Muscle layer of duodenum (tissue), 2 donors: ENCODE data around the gene TYMP.

Experiments
- H3K27ac ChIP-seq: one replicate; pipeline ENCODE4 v1.7.0; 2013; ENCODE audit warnings: mild to moderate bottlenecking, low read length
- H3K27me3 ChIP-seq: one replicate; pipeline ENCODE4 v1.7.0; 2013; ENCODE audit warnings: low read depth, mild to moderate bottlenecking, control low read depth, low read length
- H3K36me3 ChIP-seq, 2 donors: one replicate each; pipeline ENCODE4 v1.7.0; 2013; ENCODE audit warnings: low read length in 2 of 2, control low read depth in 1 of 2, mild to moderate bottlenecking in 1 of 2; ENCODE audit not compliant: insufficient read depth in 2 of 2, control insufficient read depth in 1 of 2
- H3K4me1 ChIP-seq, 2 donors: one replicate each; pipeline ENCODE4 v1.7.0; 2013; ENCODE audit warnings: low read length in 2 of 2, mild to moderate bottlenecking in 2 of 2, control low read depth in 1 of 2, moderate library complexity in 1 of 2; ENCODE audit not compliant: insufficient read depth in 2 of 2, control insufficient read depth in 1 of 2
- H3K4me3 ChIP-seq, 2 donors: one replicate each; pipeline ENCODE4 v1.7.0; 2013; ENCODE audit warnings: low read length in 2 of 2, low read depth in 1 of 2, mild to moderate bottlenecking in 1 of 2
- H3K9me3 ChIP-seq, 2 donors: one replicate each; pipeline ENCODE4 v1.7.0; 2013; ENCODE audit warnings: low read length in 2 of 2, control low read depth in 1 of 2, mild to moderate bottlenecking in 1 of 2; ENCODE audit not compliant: control insufficient read depth in 1 of 2
- donor health status: healthy.

Gene TYMP

DNA sequence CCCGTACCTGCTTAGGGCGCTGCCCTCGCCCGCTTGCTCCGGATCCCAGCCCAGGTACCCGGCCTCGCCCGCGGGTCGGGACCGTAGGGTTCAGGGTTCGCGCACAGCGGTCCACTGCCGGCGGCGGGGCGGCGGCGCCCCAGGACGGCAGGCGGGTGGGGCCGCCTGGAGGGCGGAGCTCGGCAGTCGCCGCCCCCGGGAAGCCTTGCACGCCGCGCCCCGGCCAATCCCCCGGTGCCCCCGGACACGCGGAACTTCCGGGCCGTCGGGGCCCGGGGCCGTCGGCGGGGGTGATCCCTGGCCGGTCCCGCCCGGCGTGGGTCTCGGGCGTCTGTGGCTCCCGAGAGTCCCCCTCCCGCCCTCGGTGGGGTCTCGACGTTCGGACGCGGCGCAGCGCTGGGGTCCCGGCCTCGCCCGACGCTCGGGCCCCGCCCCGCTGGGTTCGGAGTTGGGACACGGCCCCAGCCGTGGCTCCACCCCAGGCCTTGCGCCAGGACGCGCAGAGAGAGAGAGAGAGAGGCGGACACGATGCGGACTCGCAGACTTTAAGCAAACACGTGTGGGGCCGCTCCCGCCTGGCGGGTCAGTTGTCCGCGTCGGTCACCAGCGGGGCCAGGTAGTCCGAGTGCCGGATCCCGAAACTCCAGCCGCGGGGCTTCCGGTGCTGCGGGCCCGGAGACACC, at the start of gene TYMP:
TSS of gene TYMP (minus strand) at position 116 of the 683 bp plus-strand sequence. CDS start 303 bp downstream, outside the sequence.
- peaks cover 3% of the 10 kb centered on the region in 2 donors for H3K36me3 ChIP-seq
- H3K27me3 ChIP-seq: no peaks in the 10 kb centered on the region
- H3K27ac ChIP-seq: peak within 1 kb of the TSS; percentile 98
- H3K4me3 ChIP-seq: peak within 1 kb of the TSS; percentile 56 to 61
- no peaks in the 10 kb centered on the region for H3K9me3 ChIP-seq
- peaks cover 4 to 48% of the 10 kb centered on the region in 2 donors for H3K4me1 ChIP-seq

DNA sequence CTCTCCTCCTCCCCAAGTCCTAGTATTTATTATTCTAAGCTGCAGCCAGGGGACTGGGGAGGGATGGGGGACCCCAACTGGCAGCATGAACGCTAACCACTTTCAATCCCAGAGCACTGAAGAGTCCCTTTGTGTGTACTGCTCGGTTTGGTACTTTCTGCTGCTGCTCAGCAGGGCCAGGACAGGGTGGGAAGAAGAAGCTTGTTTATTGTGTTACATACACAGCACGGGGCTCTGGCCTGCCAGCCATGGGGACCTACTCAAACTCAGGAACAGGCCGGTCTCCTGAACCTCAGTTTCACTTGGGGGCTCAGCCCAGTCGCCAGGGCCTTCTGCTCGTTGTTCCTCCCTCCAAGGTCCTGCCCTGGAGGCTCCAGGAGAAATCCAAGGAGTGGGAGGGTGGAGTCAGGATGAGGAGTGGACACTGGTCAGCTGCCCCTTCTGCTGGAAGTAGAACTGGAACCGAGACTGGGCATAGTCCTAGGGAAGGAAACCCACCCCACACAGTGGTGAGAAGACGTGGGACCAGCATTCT, 49.0 kb upstream of the TYMP start:
- Histone ChIP-seq H3K9me3 (no peaks in the 10 kb centered on the region), H3K4me3 (peak overlapping the region in 1 of 2 donors; percentile 49), H3K27ac (no peak overlapping the region), H3K4me1 (peaks cover 9 to 27% of the 10 kb centered on the region in 2 donors), H3K27me3 (no peaks in the 10 kb centered on the region), H3K36me3 (peaks cover 5 to 14% of the 10 kb centered on the region in 2 donors)

DNA sequence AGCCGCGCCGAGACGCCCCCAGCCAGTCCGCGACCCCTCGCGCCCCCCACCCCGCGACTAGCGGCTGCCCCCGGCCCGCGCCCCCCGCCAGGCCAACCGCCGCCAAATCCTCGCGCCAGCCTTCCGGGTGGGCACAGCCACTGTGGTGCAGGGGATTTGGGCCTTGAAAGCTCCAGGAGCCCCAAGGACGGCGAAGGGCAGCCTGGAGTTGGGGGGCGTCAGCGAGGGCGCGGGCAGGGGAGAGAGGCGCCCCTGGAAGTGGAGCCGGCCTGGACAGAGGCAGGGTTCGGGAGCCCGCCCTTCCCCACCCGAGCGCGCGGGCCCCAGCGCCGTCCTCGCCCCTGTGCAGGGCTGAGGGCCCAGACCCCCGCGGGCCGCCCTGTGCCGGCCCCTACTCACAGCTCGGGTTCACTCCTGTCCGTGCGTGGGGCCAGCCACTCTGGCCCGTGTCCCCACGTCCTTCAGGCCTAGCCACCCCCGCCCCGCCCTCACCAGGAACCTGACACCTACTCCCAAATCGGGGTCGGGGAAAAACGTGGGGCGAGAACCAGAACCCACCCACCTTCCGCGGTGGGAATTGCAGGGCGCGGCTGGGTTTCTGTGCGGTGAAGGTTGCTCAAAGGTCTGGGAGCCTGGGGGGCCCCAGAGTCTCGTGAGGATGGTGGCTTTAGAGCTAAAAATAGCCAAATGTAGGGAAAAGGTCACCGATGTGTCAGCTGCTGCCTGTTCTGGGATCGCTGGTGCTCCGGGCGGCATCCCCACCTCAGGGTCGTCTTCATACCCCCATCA, 48.4 kb upstream of the TYMP start, which contains the start of gene CPT1B:
TSS of gene CPT1B (minus strand) at position 441 of the 789 bp plus-strand sequence. CDS start 512 bp downstream, outside the sequence.
- peaks cover 5 to 17% of the 10 kb centered on the region in 2 donors for H3K36me3 ChIP-seq
- H3K27me3 ChIP-seq: no peaks in the 10 kb centered on the region
- peak within 1 kb of the TSS in 1 of 2 donors; percentile 49 for H3K4me3 ChIP-seq
- peaks cover 4 to 27% of the 10 kb centered on the region in 2 donors for H3K4me1 ChIP-seq
- H3K27ac ChIP-seq: no peak within 1 kb of the TSS
- H3K9me3 ChIP-seq: no peaks in the 10 kb centered on the region

- Histone ChIP-seq H3K9me3 (no peaks in the 10 kb centered on the region), H3K4me1 (peaks cover 4 to 27% of the 10 kb centered on the region in 2 donors), H3K27ac (no peak overlapping the region), H3K27me3 (no peaks in the 10 kb centered on the region), H3K4me3 (no peak overlapping the region), H3K36me3 (peaks cover 5 to 22% of the 10 kb centered on the region in 2 donors)
Observed at GRCh38 chr22:50577697-50577986, 47.8 kb upstream of the TYMP start.

- H3K9me3 ChIP-seq: no peaks in the 10 kb centered on the region
- H3K4me1 ChIP-seq: peaks cover 4 to 27% of the 10 kb centered on the region in 2 donors
- H3K27me3 ChIP-seq: no peaks in the 10 kb centered on the region
- peaks cover 5 to 22% of the 10 kb centered on the region in 2 donors for H3K36me3 ChIP-seq
- no peak overlapping the region for H3K27ac ChIP-seq
- no peak overlapping the region for H3K4me3 ChIP-seq
Observed at GRCh38 chr22:50576806-50577696, 47.2 kb upstream of the TYMP start.

DNA sequence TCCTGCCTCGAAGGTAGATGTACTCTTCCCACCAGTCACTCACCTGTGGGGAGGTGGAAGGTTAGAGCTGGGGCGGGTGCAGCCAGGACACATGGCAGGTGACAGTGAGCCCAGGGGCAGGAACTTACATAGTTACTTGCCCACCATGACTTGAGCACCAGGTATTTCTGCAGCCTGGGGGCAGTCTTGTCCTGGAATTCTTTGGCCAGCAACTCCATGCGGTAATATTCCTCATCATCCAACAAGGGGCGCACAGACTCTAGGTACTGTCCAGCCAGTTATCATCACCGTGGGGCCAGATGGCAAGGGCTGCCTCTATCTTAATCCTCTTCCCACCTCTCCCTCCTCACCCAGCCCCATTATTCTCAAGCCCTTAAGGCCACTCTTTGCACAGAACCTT, 46.3 kb upstream of the TYMP start:
- peaks cover 0 to 18% of the 10 kb centered on the region in 2 donors for H3K4me1 ChIP-seq
- H3K36me3 ChIP-seq: peaks cover 5 to 31% of the 10 kb centered on the region in 2 donors
- H3K4me3 ChIP-seq: no peak overlapping the region
- no peaks in the 10 kb centered on the region for H3K9me3 ChIP-seq
- no peak overlapping the region for H3K27ac ChIP-seq
- no peaks in the 10 kb centered on the region for H3K27me3 ChIP-seq

DNA sequence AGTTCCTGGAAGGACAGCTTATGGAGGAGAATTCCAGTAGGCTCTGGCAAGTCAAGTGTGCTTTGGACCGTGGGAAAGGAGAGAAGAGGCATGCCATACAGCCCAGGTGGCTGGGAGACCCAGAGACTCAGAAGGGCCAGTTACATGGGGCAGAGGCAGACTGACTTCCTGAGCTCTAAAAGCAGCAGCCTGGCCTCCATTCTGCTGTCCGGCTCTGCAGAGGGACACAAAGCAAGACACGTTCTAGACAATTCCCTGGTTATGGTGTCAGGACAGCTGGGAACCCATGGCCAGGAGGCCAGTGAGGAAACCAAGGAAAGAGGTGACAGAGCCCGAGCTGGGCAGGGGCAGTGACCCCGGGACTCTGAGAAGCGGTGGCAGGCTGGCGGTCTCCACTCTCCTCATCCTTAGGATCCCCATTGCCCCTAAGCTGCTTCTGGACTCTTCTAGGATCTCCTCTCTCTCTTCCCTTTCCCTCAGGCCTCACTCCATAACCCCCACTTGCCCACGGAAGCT, 45.7 kb upstream of the TYMP start:
- Histone ChIP-seq H3K9me3 (no peaks in the 10 kb centered on the region), H3K27me3 (no peaks in the 10 kb centered on the region), H3K4me1 (peaks cover 0 to 17% of the 10 kb centered on the region in 2 donors), H3K27ac (no peak overlapping the region), H3K36me3 (peaks cover 5 to 37% of the 10 kb centered on the region in 2 donors), H3K4me3 (no peak overlapping the region)

DNA sequence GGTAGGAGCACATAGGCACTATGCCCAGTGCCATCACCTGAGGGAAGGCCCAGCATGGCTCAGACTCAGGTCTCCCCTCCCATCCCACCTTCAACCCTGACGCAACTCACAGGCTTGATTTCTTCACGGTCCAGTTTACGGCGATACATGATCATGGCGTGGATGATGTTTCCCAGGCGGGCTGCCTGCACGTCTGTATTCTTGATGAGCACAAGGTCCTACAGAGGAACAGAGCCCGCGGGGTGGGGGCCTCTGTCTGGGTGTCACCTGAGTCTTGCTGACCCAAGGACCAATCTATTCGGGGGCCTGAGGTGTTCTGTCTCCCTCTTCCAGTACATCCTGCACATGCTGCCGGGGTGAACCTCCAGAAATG, 44.6 kb upstream of the TYMP start:
- no peaks in the 10 kb centered on the region for H3K27me3 ChIP-seq
- H3K27ac ChIP-seq: no peak overlapping the region
- H3K36me3 ChIP-seq: peaks cover 5 to 47% of the 10 kb centered on the region in 2 donors
- no peaks in the 10 kb centered on the region for H3K9me3 ChIP-seq
- H3K4me3 ChIP-seq: no peak overlapping the region
- peaks cover 0 to 17% of the 10 kb centered on the region in 2 donors for H3K4me1 ChIP-seq

GRCh38 chr22:50573491-50574382, 43.9 kb upstream of the TYMP start:
- no peak overlapping the region for H3K4me3 ChIP-seq
- H3K4me1 ChIP-seq: peaks cover 0 to 10% of the 10 kb centered on the region in 2 donors
- H3K9me3 ChIP-seq: no peaks in the 10 kb centered on the region
- H3K27ac ChIP-seq: no peak overlapping the region
- peaks cover 9 to 53% of the 10 kb centered on the region in 2 donors for H3K36me3 ChIP-seq
- no peaks in the 10 kb centered on the region for H3K27me3 ChIP-seq

- H3K9me3 ChIP-seq: no peaks in the 10 kb centered on the region
- H3K27ac ChIP-seq: no peak overlapping the region
- H3K36me3 ChIP-seq: peaks cover 9 to 59% of the 10 kb centered on the region in 2 donors
- no peaks in the 10 kb centered on the region for H3K27me3 ChIP-seq
- peaks cover 0 to 4% of the 10 kb centered on the region in 2 donors for H3K4me1 ChIP-seq
- no peak overlapping the region for H3K4me3 ChIP-seq
Observed at GRCh38 chr22:50572965-50573364, 43.2 kb upstream of the TYMP start.
